ENCODE results near the gene PACS2. TPM values are rescaled to one million over a fixed set of nuclear protein-coding genes. Genes with fewer than 3 reads are reported as not detected.

Gene PACS2
- total and polyA plus RNA-seq, 2 donors (not counting 1 experiment from before 2014, with no cell fraction given): 65.6 to 70.7 TPM

- Mint-ChIP-seq H3K9me3 (ENCODE audit: insufficient read depth) (no peaks in the 10 kb centered on the region), H3K4me3 (peak overlapping the region; percentile 65), H3K27me3 (peaks cover 11% of the 10 kb centered on the region), H3K27ac (no peak overlapping the region), H3K4me1 (peaks cover 15% of the 10 kb centered on the region)
- 14% methylated on average over 79 of the region's 86 CpGs for WGBS (ENCODE audit: insufficient coverage)
- Histone ChIP-seq H3K27me3 (replicated peaks in 1 of 4; ENCODE audit: control extremely low read depth in 1 of 4, control insufficient read depth in 3 of 4, insufficient read depth in 4 of 4, low read length in 3 of 4) (peaks cover 0 to 36% (median 13%) of the 10 kb centered on the region in 4 experiments), H4K20me1 (ENCODE audit: control insufficient read depth, insufficient read depth, low read length, poor library complexity, severe bottlenecking) (peaks cover 6% of the 10 kb centered on the region), H3K79me2 (ENCODE audit: control insufficient read depth, insufficient read depth, low read length) (no peaks in the 10 kb centered on the region), H3K4me3 (ENCODE audit: control extremely low read depth in 1 of 5, extremely low read depth in 1 of 5, insufficient read depth in 1 of 5, low read depth in 2 of 5, low read length in 4 of 5) (peak overlapping the region in 3 of 5 experiments; percentile 15 to 29 (median 23)), H2AFZ (ENCODE audit: insufficient read depth, low read depth, low read length, poor library complexity, severe bottlenecking) (peak overlapping the region; percentile 28), H3K9ac (ENCODE audit: low read length) (peak overlapping the region; percentile 39), H3K27ac (ENCODE audit: low read length in 2 of 2) (no peak overlapping the region), H3K9me3 (ENCODE audit: control extremely low read depth in 1 of 3, control insufficient read depth in 2 of 3, insufficient read depth in 1 of 3, low read length in 2 of 3) (peaks cover 0 to 7% (median 0%) of the 10 kb centered on the region in 3 donors), H3K36me3 (replicated peaks in 1 of 2; ENCODE audit: control extremely low read depth in 1 of 2, control insufficient read depth in 1 of 2, extremely low read depth in 1 of 2, insufficient read depth in 2 of 2, low read length in 1 of 2) (no peaks in the 10 kb centered on the region), H3K4me1 (ENCODE audit: control insufficient read depth in 2 of 2, insufficient read depth in 2 of 2, low read length in 2 of 2) (peaks cover 20 to 23% of the 10 kb centered on the region in 2 donors), H3K4me2 (replicated peaks; ENCODE audit: low read depth, low read length, poor library complexity, severe bottlenecking) (peak overlapping the region; percentile 81)
- peak; percentile 55 for DNase-seq
- intact Hi-C loops (cut with micrococcal nuclease): no loop called here
- peak; percentile 57 for ATAC-seq (ENCODE audit: low read depth)
- TF ChIP-seq EZH2 (IDR thresholded peaks at IDR 0.05; ENCODE audit: borderline replicate concordance, insufficient read depth, low read depth, low read length, poor library complexity, severe bottlenecking): no peak
- TF ChIP-seq, protein P1, sequence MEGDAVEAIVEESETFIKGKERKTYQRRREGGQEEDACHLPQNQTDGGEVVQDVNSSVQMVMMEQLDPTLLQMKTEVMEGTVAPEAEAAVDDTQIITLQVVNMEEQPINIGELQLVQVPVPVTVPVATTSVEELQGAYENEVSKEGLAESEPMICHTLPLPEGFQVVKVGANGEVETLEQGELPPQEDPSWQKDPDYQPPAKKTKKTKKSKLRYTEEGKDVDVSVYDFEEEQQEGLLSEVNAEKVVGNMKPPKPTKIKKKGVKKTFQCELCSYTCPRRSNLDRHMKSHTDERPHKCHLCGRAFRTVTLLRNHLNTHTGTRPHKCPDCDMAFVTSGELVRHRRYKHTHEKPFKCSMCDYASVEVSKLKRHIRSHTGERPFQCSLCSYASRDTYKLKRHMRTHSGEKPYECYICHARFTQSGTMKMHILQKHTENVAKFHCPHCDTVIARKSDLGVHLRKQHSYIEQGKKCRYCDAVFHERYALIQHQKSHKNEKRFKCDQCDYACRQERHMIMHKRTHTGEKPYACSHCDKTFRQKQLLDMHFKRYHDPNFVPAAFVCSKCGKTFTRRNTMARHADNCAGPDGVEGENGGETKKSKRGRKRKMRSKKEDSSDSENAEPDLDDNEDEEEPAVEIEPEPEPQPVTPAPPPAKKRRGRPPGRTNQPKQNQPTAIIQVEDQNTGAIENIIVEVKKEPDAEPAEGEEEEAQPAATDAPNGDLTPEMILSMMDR (IDR thresholded peaks at IDR 0.05): no peak
- ChIA-PET POLR2A (interaction anchor here (0.5 to 0.9 kb wide), 3 partner anchors 12 to 134 kb away, joined by 3 to 4 read pairs (median 4); no protein-coding TSS in a partner anchor), CTCF (interaction anchor here (1.2 to 1.4 kb wide), 3 partner anchors 12 to 77 kb away, joined by 3 to 5 read pairs (median 3); no protein-coding TSS in a partner anchor)
Measured at GRCh38 chr14:105411017-105411941, 96.7 kb downstream of the PACS2 start.
